Stimulated activated CD8-positive, alpha-beta memory T cell treated with anti-CD3 and anti-CD28 coated beads, Interleukin-15, amount 100 ng/mL, for 1 hour (primary cell): ENCODE measurements around the gene CHPF.

ENCODE experiments used
- DNase-seq: peaks from one replicate; pipeline ENCODE4 v3.0.0-alpha.2; 2020; ENCODE audit warnings: low read depth

CHPF gene

GRCh38 chr2:219567791-219568361 lies 24.3 kb upstream of the CHPF start:
- DNase-seq, result no peak

- no peak for DNase-seq
These were observed 23.5 kb upstream of the CHPF start for GRCh38 chr2:219567131-219567530.

- no peak for DNase-seq
These were observed 23.0 kb upstream of the CHPF start for GRCh38 chr2:219566640-219567039.

GRCh38 chr2:219565130-219566080 lies 21.8 kb upstream of the CHPF start:
- DNase-seq, result no peak

- no peak for DNase-seq
These were observed 19.8 kb upstream of the CHPF start for GRCh38 chr2:219563271-219563928.

GRCh38 chr2:219562049-219563020 lies 18.7 kb upstream of the CHPF start:
- DNase-seq, result no peak

- no peak for DNase-seq
These were observed 17.8 kb upstream of the CHPF start for GRCh38 chr2:219561179-219562048.

GRCh38 chr2:219560893-219561178 lies 17.2 kb upstream of the CHPF start:
- DNase-seq, result no peak

GRCh38 chr2:219560037-219560892 lies 16.7 kb upstream of the CHPF start:
- no peak for DNase-seq

GRCh38 chr2:219559156-219559915 lies 15.7 kb upstream of the CHPF start:
- no peak for DNase-seq

GRCh38 chr2:219557791-219558785 lies 14.5 kb upstream of the CHPF start:
- no peak for DNase-seq

- no peak for DNase-seq
These were observed 13.7 kb upstream of the CHPF start for GRCh38 chr2:219557320-219557719.

- no peak for DNase-seq
These were observed 12.8 kb upstream of the CHPF start for GRCh38 chr2:219556413-219556812.

- no peak for DNase-seq
These were observed 12.3 kb upstream of the CHPF start for GRCh38 chr2:219555956-219556355.

GRCh38 chr2:219554350-219554749 lies 10.7 kb upstream of the CHPF start:
- no peak for DNase-seq

- no peak for DNase-seq
These were observed 9.9 kb upstream of the CHPF start for GRCh38 chr2:219553463-219553963.

- no peak for DNase-seq
These were observed 9.5 kb upstream of the CHPF start for GRCh38 chr2:219553168-219553417.
